Measurements from ENCODE around the gene LY6G5B. TPM values are rescaled to one million over a fixed set of nuclear protein-coding genes. Genes with fewer than 3 reads are reported as not detected.

Gene LY6G5B
- total RNA-seq, 2 experiments from 2014 or later: 16.7 to 17.2 TPM

- CTCF ChIA-PET: no interaction called here
- POLR2A ChIA-PET: no interaction called here
- H3K4me3 Mint-ChIP-seq: no peak overlapping the region
Observed at GRCh38 chr6:31631681-31632278, 38.0 kb upstream of the LY6G5B start.

GRCh38 chr6:31632279-31632946 lies 37.4 kb upstream of the LY6G5B start:
- DNase-seq: no peak
- Mint-ChIP-seq H3K27me3 (no peaks in the 10 kb centered on the region), H3K4me1 (no peaks in the 10 kb centered on the region), H3K9me3 (no peaks in the 10 kb centered on the region), H3K36me3 (ENCODE audit: low read depth) (peaks cover 88% of the 10 kb centered on the region), H3K4me3 (no peak overlapping the region), H3K27ac (no peak overlapping the region)
- ChIA-PET POLR2A (no interaction called here), CTCF (no interaction called here)

More at GRCh38 chr6:31631681-31632278, 38.0 kb upstream of the LY6G5B start:
- DNase-seq: no peak
- H3K27me3 Mint-ChIP-seq: no peaks in the 10 kb centered on the region
- no peaks in the 10 kb centered on the region for H3K4me1 Mint-ChIP-seq
- H3K27ac Mint-ChIP-seq: no peak overlapping the region
- H3K36me3 Mint-ChIP-seq (ENCODE audit: low read depth): peaks cover 87% of the 10 kb centered on the region
- H3K9me3 Mint-ChIP-seq: no peaks in the 10 kb centered on the region

- H3K4me3 Mint-ChIP-seq: no peak overlapping the region
Observed at GRCh38 chr6:31633447-31633846, 36.3 kb upstream of the LY6G5B start.

GRCh38 chr6:31634131-31634530 lies 35.6 kb upstream of the LY6G5B start:
- no peak overlapping the region for H3K27ac Mint-ChIP-seq
- CTCF ChIA-PET: no interaction called here
- no peak overlapping the region for H3K4me3 Mint-ChIP-seq
- peaks cover 2% of the 10 kb centered on the region for H3K4me1 Mint-ChIP-seq
- peaks cover 83% of the 10 kb centered on the region for H3K36me3 Mint-ChIP-seq (ENCODE audit: low read depth)
- no peak for DNase-seq
- no peaks in the 10 kb centered on the region for H3K9me3 Mint-ChIP-seq
- POLR2A ChIA-PET: interaction anchor here (0.6 to 2.0 kb wide), 4 partner anchors 9 to 31 kb away, joined by 3 to 6 read pairs (median 4); partner anchors contain the start of gene GPANK1
- H3K27me3 Mint-ChIP-seq: no peaks in the 10 kb centered on the region

More at GRCh38 chr6:31633447-31633846, 36.3 kb upstream of the LY6G5B start:
- peaks cover 84% of the 10 kb centered on the region for H3K36me3 Mint-ChIP-seq (ENCODE audit: low read depth)
- ChIA-PET CTCF (no interaction called here), POLR2A (interaction anchor here (1.4 to 2.0 kb wide), 3 partner anchors 10 to 32 kb away, joined by 4 to 6 read pairs (median 4); partner anchors contain the start of gene GPANK1)
- no peak for DNase-seq
- no peaks in the 10 kb centered on the region for H3K4me1 Mint-ChIP-seq
- H3K27me3 Mint-ChIP-seq: no peaks in the 10 kb centered on the region
- H3K27ac Mint-ChIP-seq: no peak overlapping the region
- H3K9me3 Mint-ChIP-seq: no peaks in the 10 kb centered on the region

- POLR2A ChIA-PET: interaction anchor here (2.0 to 2.3 kb wide), 2 partner anchors 17 to 30 kb away, joined by 6 to 11 read pairs; partner anchors contain the start of genes BAG6 and GPANK1
- Mint-ChIP-seq H3K27ac (no peak overlapping the region), H3K27me3 (no peaks in the 10 kb centered on the region), H3K36me3 (ENCODE audit: low read depth) (peaks cover 81% of the 10 kb centered on the region), H3K4me3 (no peak overlapping the region), H3K4me1 (peaks cover 8% of the 10 kb centered on the region), H3K9me3 (no peaks in the 10 kb centered on the region)
- CTCF ChIA-PET: no interaction called here
- no peak for DNase-seq
Observed at GRCh38 chr6:31634969-31635575, 34.7 kb upstream of the LY6G5B start.

- ChIA-PET POLR2A (interaction anchor here (1.2 to 3.4 kb wide), 4 partner anchors 10 to 15 kb away, joined by 4 to 14 read pairs (median 9); partner anchors contain the start of gene BAG6), CTCF (interaction anchor here (1.2 kb wide), 1 partner anchor 38 kb away, joined by 3 read pairs; no protein-coding TSS in a partner anchor)
- Mint-ChIP-seq H3K4me1 (peaks cover 8% of the 10 kb centered on the region), H3K27me3 (no peaks in the 10 kb centered on the region), H3K36me3 (ENCODE audit: low read depth) (peaks cover 77% of the 10 kb centered on the region), H3K9me3 (no peaks in the 10 kb centered on the region), H3K27ac (no peak overlapping the region), H3K4me3 (no peak overlapping the region)
- no peak for DNase-seq
Observed at GRCh38 chr6:31636698-31637596, 32.8 kb upstream of the LY6G5B start.

GRCh38 chr6:31639043-31639442 lies 30.7 kb upstream of the LY6G5B start:
- ChIA-PET POLR2A (interaction anchor here (0.8 to 3.4 kb wide), 4 partner anchors 8 to 17 kb away, joined by 3 to 17 read pairs (median 10); partner anchors contain the start of gene BAG6), CTCF (no interaction called here)
- Mint-ChIP-seq H3K9me3 (no peaks in the 10 kb centered on the region), H3K4me1 (peaks cover 8% of the 10 kb centered on the region), H3K27me3 (no peaks in the 10 kb centered on the region), H3K4me3 (no peak overlapping the region), H3K27ac (peak overlapping the region; percentile 18), H3K36me3 (ENCODE audit: low read depth) (peaks cover 70% of the 10 kb centered on the region)
- DNase-seq: no peak

- Mint-ChIP-seq H3K9me3 (no peaks in the 10 kb centered on the region), H3K27ac (peak overlapping the region; percentile 54), H3K36me3 (ENCODE audit: low read depth) (peaks cover 67% of the 10 kb centered on the region), H3K4me3 (no peak overlapping the region), H3K4me1 (peaks cover 8% of the 10 kb centered on the region), H3K27me3 (no peaks in the 10 kb centered on the region)
- ChIA-PET POLR2A (interaction anchor here (0.8 to 3.4 kb wide), 4 partner anchors 12 to 20 kb away, joined by 3 to 17 read pairs (median 10); partner anchors contain the start of gene BAG6), CTCF (no interaction called here)
- DNase-seq: no peak
Observed at GRCh38 chr6:31639449-31639861, 30.3 kb upstream of the LY6G5B start.

- Mint-ChIP-seq H3K27me3 (no peaks in the 10 kb centered on the region), H3K27ac (no peak overlapping the region), H3K9me3 (no peaks in the 10 kb centered on the region), H3K4me3 (no peak overlapping the region), H3K36me3 (ENCODE audit: low read depth) (peaks cover 70% of the 10 kb centered on the region), H3K4me1 (peaks cover 10% of the 10 kb centered on the region)
- ChIA-PET POLR2A (interaction anchor here (0.6 to 3.4 kb wide), 5 partner anchors 12 to 21 kb away, joined by 3 to 17 read pairs (median 5); partner anchors contain the start of gene BAG6), CTCF (no interaction called here)
- no peak for DNase-seq
Observed at GRCh38 chr6:31640612-31641011, 29.2 kb upstream of the LY6G5B start.

GRCh38 chr6:31641370-31641769 lies 28.4 kb upstream of the LY6G5B start:
- POLR2A ChIA-PET: interaction anchor here (1.1 to 1.8 kb wide), 3 partner anchors 15 to 23 kb away, joined by 3 to 5 read pairs (median 3); partner anchors contain the start of gene GPANK1
- H3K36me3 Mint-ChIP-seq (ENCODE audit: low read depth): peaks cover 67% of the 10 kb centered on the region
- H3K9me3 Mint-ChIP-seq: no peaks in the 10 kb centered on the region
- DNase-seq: no peak
- no peaks in the 10 kb centered on the region for H3K27me3 Mint-ChIP-seq
- no peak overlapping the region for H3K4me3 Mint-ChIP-seq
- CTCF ChIA-PET: no interaction called here
- H3K27ac Mint-ChIP-seq: no peak overlapping the region
- H3K4me1 Mint-ChIP-seq: peaks cover 10% of the 10 kb centered on the region

- H3K4me1 Mint-ChIP-seq: peaks cover 10% of the 10 kb centered on the region
- ChIA-PET CTCF (no interaction called here), POLR2A (interaction anchor here (0.5 to 2.1 kb wide), 5 partner anchors 9 to 154 kb away, joined by 3 to 11 read pairs (median 4); partner anchors contain the start of gene BAG6)
- no peak overlapping the region for H3K27ac Mint-ChIP-seq
- H3K9me3 Mint-ChIP-seq: no peaks in the 10 kb centered on the region
- no peak overlapping the region for H3K4me3 Mint-ChIP-seq
- no peaks in the 10 kb centered on the region for H3K27me3 Mint-ChIP-seq
- H3K36me3 Mint-ChIP-seq (ENCODE audit: low read depth): peaks cover 64% of the 10 kb centered on the region
- DNase-seq: no peak
Observed at GRCh38 chr6:31642798-31643570, 26.8 kb upstream of the LY6G5B start.
